Heart right ventricle (tissue), 16 donors: ENCODE measurements around the gene UPK3A. TPM values are rescaled to one million over a fixed set of nuclear protein-coding genes. Genes with fewer than 3 reads are reported as not detected.

Experiments used
- ATAC-seq, 8 donors: fragments of 200-7000 bp; cut with Tn5 transposase; one replicate each; pipeline ENCODE4 v1.9.1; 2020; ENCODE audit warnings: mild to moderate bottlenecking in 8 of 8, moderate library complexity in 8 of 8, moderate number of reproducible peaks in 1 of 8
- DNase-seq, 2 donors: peaks; one replicate each; pipeline ENCODE4 v3.0.0-alpha.2; 2020
- H3K27ac ChIP-seq, 10 donors: fragments of 200-600 bp; sonication (generic) in 2 of 10; one replicate each; pipeline versions ENCODE4 v1.5.0 to v1.8.0; 2020 to 2022; ENCODE audit warnings: mild to moderate bottlenecking in 3 of 10
- H3K27me3 ChIP-seq, 7 donors: fragments of 200-600 bp; one replicate each; pipeline ENCODE4 v1.8.0; 2021 to 2022; ENCODE audit warnings: mild to moderate bottlenecking in 2 of 7
- H3K36me3 ChIP-seq, 9 donors: fragments of 200-600 bp; sonication (generic) in 1 of 9; one replicate each; pipeline versions ENCODE4 v1.5.0 to v1.8.0; 2020 to 2022; ENCODE audit warnings: mild to moderate bottlenecking in 2 of 9
- H3K4me1 ChIP-seq, 9 donors: fragments of 200-600 bp; sonication (generic) in 1 of 9; one replicate each; pipeline versions ENCODE4 v1.5.0 to v1.8.0; 2020 to 2022; ENCODE audit warnings: mild to moderate bottlenecking in 4 of 9
- H3K4me3 ChIP-seq, 10 donors: fragments of 200-600 bp; sonication (generic) in 2 of 10; one replicate each; pipeline versions ENCODE4 v1.5.0 to v1.8.0; 2020 to 2022; ENCODE audit warnings: mild to moderate bottlenecking in 7 of 10, moderate library complexity in 2 of 10
- H3K9me3 ChIP-seq, 11 donors: fragments of 200-600 bp in 10 of 11; sonication (generic) in 2 of 11; one replicate each; pipeline versions ENCODE4 v1.5.0 to v1.8.0; 2013 to 2022; ENCODE audit warnings: mild to moderate bottlenecking in 2 of 11, control low read depth in 1 of 11, moderate library complexity in 1 of 11
- CTCF ChIP-seq, 9 donors: fragments of 200-600 bp; sonication (generic) in 2 of 9; IDR thresholded peaks; one replicate each; pipeline versions ENCODE4 v1.5.0 to v1.8.0; 2021 to 2022; ENCODE audit warnings: antibody characterized with exemption in 9 of 9, mild to moderate bottlenecking in 5 of 9, moderate library complexity in 1 of 9
- WGBS, 2 donors: extraction: QIAGEN DNeasy Blood & Tissue Kit; methylation state at CpG; one replicate each; pipeline ENCODE4 v1.1.7; 2013; ENCODE audit warnings: inconsistent platforms in 1 of 2; 5-methylcytosine and 5-hydroxymethylcytosine counted together
- intact Hi-C, 10 donors: fragments of 100-400 bp; cut with DNase I; formaldehyde crosslinking; loops; one replicate each; pipeline versions ENCODE4 v1.11.1 to v1.14.2; 2022
- polyA plus RNA-seq, 2 donors: library from polyadenylated mRNA; stranded (reverse); fragments of 200-250 nt; gene quantifications; one replicate each; pipeline ENCODE4 v1.2.3, GENCODE V29; 2013
- total RNA-seq, 10 donors: library from RNA; stranded (reverse); fragmentation: NEBNext Ultra II Directional in 3 of 10; extraction: Animal tissue kit (Norgen Biotek cat#: 25700) in 3 of 10; gene quantifications; one replicate each; pipeline versions ENCODE4 v1.2.1 to v1.2.4, GENCODE V29; 2021 to 2023
- donor health status: Arrhythmogenic right ventricular cardiomyopathy.
- donor health status: ischemic (EF 13 %, LVEDD 7.1; RV severe dilation, severe dysfunction).
- donor health status: healthy with polysubstance abuse.
- donor health status: DM: no; HTN: yes; CAD: no.
- donor health status: DM: no; HTN: no; CAD: no.
- donor health status: ischemic (EF 25% LVEDD 6.9; RV normal size, moderate dysfunction).
- donor health status: ischemic (EF 25% LVEDD 5.7; RV mildly dilated, moderate dysfunction).
- donor health status: healthy.
- donor health status: DM: yes; HTN: yes; CAD: no.
- donor health status: Ischemic cardiomyopathy.
- donor health status: ischemic (EF 35%, LVEDD 5.7; RV mildly dilated, moderate dysfunction).
- donor health status: nonischemic (EF 11% LVEDD 7.7; RV severe dilation, severe dysfunction).
- donor health status: DM: yes; HTN: yes; CAD: no.
- donor health status: PGD.
- donor health status: ischemic (EF 29% LVEDD 5.4; RV normal size, mild dysfunction).
- donor health status: nonischemic (EF 23%, LVEDD 6.1; RV moderate dilation, normal function).

UPK3A gene
- total and polyA plus RNA-seq, 12 donors = 0.48 TPM; not detected in 11

DNA sequence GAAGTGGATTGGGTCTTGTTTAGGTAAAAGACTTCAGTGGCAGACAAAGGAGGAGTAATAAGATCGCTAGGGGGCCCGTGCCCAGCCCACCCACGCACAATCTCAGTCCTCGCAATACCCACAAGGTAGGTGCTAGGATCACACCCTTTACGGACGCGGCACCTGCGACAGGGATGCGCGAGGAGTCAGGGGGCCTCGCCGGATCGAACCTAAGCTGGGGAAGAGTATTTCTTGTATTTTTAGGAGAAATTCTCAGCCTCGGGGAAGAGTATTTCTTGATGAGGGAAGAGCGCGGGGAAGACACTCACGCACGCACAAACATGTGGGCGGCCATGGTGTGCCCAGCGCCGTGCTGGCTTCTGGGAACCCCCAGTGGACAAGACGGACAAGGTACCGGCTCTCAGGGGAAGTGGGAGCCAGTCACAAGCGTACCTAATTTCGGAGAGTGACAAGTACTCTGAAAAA, 24.2 kb downstream of the UPK3A start:
- peak in 3 of 8 donors; percentile 1 to 4 (median 1) for ATAC-seq
- Histone ChIP-seq H3K27ac (peak overlapping the region in 9 of 10 donors; percentile 68 to 94 (median 86)), H3K27me3 (no peaks in the 10 kb centered on the region), H3K4me1 (peaks cover 8 to 31% (median 21%) of the 10 kb centered on the region in 9 donors), H3K36me3 (peaks cover 0 to 7% (median 0%) of the 10 kb centered on the region in 9 donors), H3K4me3 (peak overlapping the region; percentile 4 to 99 (median 97)), H3K9me3 (no peaks in the 10 kb centered on the region)
- no peak for TF ChIP-seq CTCF (IDR thresholded peaks at IDR 0.05)
- DNase-seq = no peak
- WGBS, 2 donors = 58 to 62% methylated on average over 25 of the region's 25 CpGs
- intact Hi-C loops = loop anchor here in 4 of 10 donors (2.0 to 5.0 kb wide), 2 partner anchors 36 to 37 kb away; no protein-coding TSS in a partner anchor

DNA sequence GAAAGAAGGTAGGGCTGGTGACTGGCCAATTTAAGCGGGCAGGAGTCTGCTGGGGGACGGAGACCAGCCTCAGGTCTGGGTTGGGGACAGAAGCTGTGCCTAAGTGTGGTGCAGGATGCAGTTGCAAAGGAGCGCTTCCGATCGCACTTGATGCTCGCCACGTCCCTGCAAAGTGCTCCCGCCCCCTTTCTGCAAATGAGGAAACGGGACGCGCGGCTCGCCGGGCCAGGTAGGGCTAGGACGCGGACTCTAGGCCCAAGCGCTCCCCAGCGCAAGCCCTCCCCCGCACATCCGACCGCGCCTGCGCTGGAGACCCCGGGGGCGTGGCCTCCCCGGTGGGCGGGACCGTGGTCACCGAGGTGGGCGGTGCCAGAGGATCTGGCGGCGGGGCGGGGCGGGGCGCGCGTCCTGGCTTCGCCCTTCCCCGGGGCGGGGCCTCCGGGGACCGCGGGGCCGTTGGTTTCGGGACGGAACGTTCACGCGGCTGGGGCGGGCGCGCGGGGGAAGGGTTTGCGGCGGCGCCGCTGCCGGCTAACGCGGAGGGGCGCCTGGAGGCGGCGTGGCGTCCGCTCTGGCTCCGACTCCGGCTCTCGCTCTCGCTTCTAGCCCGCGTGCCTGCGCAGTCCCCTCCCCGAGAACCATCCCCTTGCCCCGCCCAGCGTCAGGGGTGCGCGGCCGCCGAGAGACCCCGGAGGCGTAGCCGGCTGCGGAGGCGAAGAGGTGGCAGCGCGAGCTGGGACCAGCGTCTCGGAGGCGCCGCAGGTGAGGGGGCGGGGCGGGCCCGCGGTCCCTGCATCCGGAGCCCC, 24.9 kb downstream of the UPK3A start, which contains the start of gene FAM118A:
FAM118A (plus strand) TSS at position 513 of the 806 bp plus-strand sequence. CDS start 12,446 bp downstream, outside the sequence.
- peak; percentile 95 to 97 (median 96) for ATAC-seq
- intact Hi-C loops = loop anchor here in 7 of 10 donors (2.0 to 10.0 kb wide), 4 partner anchors 37 to 125 kb away; no protein-coding TSS in a partner anchor
- 1% methylated on average over 67 to 95 of the region's 95 CpGs for WGBS, 2 donors

DNA sequence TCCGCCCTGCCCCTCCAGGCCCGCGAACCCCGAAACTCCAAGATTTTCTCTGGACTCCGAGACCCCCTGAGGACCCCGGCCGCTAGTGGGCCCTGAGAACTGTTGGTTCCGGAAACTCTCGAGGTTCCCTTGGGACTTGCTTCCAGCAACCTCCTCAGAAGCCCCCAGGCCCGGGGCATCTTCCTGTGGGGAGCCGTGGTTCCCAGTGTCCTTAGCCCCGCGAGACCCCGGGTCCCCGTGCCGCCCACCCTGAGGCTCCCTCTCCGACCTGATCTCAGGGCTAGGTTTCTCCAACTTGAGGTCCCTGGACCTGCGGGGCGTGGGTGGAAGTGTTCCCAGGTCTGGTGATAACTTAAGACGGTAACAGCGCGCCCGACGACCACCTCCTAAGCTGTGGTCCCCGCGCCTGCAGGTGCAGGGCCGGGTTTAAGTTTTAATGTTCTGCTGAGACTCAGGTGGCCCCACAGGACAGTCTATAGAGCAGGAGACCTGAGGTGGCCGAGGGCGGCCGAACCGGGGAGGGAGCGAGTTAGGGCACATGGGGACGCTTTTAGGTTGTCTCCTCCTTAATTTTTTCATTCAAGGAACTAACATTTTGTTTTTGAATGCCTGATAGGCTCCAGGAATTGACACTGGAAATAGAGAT, 25.7 kb downstream of the UPK3A start:
- intact Hi-C loops = loop anchor here in 4 of 10 donors (2.0 to 10.0 kb wide), 3 partner anchors 38 to 124 kb away; no protein-coding TSS in a partner anchor
- Histone ChIP-seq H3K27me3 (no peaks in the 10 kb centered on the region), H3K4me3 (peak overlapping the region; percentile 63 to 99 (median 97)), H3K27ac (peak overlapping the region; percentile 43 to 94 (median 86)), H3K4me1 (peaks cover 8 to 40% (median 30%) of the 10 kb centered on the region in 9 donors), H3K36me3 (peaks cover 0 to 7% (median 0%) of the 10 kb centered on the region in 9 donors), H3K9me3 (no peaks in the 10 kb centered on the region)
- WGBS, 2 donors = 3 to 6% methylated on average over 30 to 33 of the region's 33 CpGs
- ATAC-seq = peak in 1 of 8 donors; percentile 4
- peak in 1 of 2 donors; percentile 29 for DNase-seq
- no peak for TF ChIP-seq CTCF (IDR thresholded peaks at IDR 0.05)

More for the DNA sequence above, 24.9 kb downstream of the UPK3A start, which contains the start of gene FAM118A:
- peak within 1 kb of the TSS; percentile 43 to 94 (median 86) for H3K27ac ChIP-seq
- peaks cover 0 to 7% (median 0%) of the 10 kb centered on the region in 9 donors for H3K36me3 ChIP-seq
- TF ChIP-seq CTCF (IDR thresholded peaks at IDR 0.05) = peak in 2 of 9 donors; percentile 24 to 28
- peaks cover 8 to 37% (median 28%) of the 10 kb centered on the region in 9 donors for H3K4me1 ChIP-seq
- H3K9me3 ChIP-seq = no peaks in the 10 kb centered on the region
- H3K4me3 ChIP-seq = peak within 1 kb of the TSS; percentile 63 to 99 (median 97)
- H3K27me3 ChIP-seq = no peaks in the 10 kb centered on the region
- DNase-seq = peak; percentile 91 to 96
